Ectodermal cell (in vitro differentiated cells): ENCODE measurements around the gene HGS.

Experiments
- H3K27ac ChIP-seq: 2 replicates; pipeline ENCODE4 v1.7.0; 2013; ENCODE audit warnings: mild to moderate bottlenecking, low read depth, low read length; ENCODE audit not compliant: insufficient read depth, poor library complexity, severe bottlenecking
- H3K27me3 ChIP-seq: 2 replicates; pipeline ENCODE4 v1.7.0; 2013; ENCODE audit warnings: mild to moderate bottlenecking, low read length; ENCODE audit not compliant: insufficient read depth, control insufficient read depth, poor library complexity, severe bottlenecking
- H3K36me3 ChIP-seq: one replicate; pipeline ENCODE4 v1.7.0; 2013; ENCODE audit warnings: low read length; ENCODE audit not compliant: control insufficient read depth, insufficient read depth
- H3K4me1 ChIP-seq: one replicate; pipeline ENCODE4 v1.7.0; 2013; ENCODE audit warnings: low read length; ENCODE audit not compliant: control insufficient read depth, insufficient read depth
- H3K4me3 ChIP-seq: 2 replicates; pipeline ENCODE4 v1.7.0; 2013; ENCODE audit warnings: low read depth, low read length, control low read depth; ENCODE audit not compliant: insufficient read depth
- H3K9me3 ChIP-seq: 2 replicates; pipeline ENCODE4 v1.7.0; 2013; ENCODE audit warnings: mild to moderate bottlenecking, low read length, moderate library complexity; ENCODE audit not compliant: control insufficient read depth
- WGBS, 2 experiments: methylation state at CpG; one replicate each; pipeline ENCODE4 v1.1.7; 2013; ENCODE audit warnings: missing lambda C conversion rate in 2 of 2; 5-methylcytosine and 5-hydroxymethylcytosine counted together

The HGS gene

DNA sequence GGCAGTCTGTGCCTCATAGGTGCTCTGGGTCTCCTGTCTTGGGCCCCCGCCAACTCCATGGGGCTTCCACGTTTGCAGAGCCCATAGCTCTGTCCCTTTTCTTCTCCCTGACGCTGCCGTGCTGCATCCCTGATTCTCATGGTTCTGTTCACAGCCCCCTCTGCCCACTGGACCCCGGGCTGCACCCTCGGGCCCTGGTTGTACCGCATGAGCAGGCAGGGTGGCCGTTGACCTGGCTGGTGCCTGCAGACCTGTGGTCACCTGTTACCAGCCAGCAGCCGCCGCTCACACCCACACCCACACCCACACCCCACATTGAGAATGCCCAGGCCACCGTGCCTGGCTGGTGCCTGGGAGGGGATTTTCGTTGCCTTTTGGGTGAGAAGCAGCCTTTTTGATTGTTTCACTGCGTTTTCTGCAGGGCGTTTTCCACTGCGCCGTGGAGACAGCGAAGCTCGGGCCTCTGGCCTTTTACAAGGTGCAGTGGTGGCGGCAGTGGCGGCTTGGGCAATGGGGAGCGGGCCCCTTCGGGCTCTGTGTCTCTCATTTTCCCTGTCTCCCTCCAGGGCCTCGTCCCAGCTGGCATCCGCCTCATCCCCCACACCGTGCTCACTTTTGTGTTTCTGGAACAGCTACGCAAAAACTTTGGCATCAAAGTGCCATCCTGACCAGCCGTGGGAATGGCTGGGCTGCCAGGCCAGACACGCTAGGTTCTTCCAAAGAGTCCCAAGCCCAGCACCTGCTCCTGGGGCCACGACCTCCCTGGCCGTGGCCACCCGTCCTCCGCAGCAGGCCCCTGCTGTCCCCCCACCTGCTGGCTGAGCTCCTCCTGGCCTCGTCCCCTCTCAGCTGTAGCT, 35.8 kb downstream of the HGS start:
- Histone ChIP-seq H3K4me3 (no peak overlapping the region), H3K27ac (no peak overlapping the region), H3K36me3 (no peaks in the 10 kb centered on the region), H3K9me3 (no peaks in the 10 kb centered on the region), H3K4me1 (peaks cover 7% of the 10 kb centered on the region), H3K27me3 (no peaks in the 10 kb centered on the region)
- WGBS, 2 experiments = 93 to 95% methylated on average over 32 of the region's 33 CpGs

DNA sequence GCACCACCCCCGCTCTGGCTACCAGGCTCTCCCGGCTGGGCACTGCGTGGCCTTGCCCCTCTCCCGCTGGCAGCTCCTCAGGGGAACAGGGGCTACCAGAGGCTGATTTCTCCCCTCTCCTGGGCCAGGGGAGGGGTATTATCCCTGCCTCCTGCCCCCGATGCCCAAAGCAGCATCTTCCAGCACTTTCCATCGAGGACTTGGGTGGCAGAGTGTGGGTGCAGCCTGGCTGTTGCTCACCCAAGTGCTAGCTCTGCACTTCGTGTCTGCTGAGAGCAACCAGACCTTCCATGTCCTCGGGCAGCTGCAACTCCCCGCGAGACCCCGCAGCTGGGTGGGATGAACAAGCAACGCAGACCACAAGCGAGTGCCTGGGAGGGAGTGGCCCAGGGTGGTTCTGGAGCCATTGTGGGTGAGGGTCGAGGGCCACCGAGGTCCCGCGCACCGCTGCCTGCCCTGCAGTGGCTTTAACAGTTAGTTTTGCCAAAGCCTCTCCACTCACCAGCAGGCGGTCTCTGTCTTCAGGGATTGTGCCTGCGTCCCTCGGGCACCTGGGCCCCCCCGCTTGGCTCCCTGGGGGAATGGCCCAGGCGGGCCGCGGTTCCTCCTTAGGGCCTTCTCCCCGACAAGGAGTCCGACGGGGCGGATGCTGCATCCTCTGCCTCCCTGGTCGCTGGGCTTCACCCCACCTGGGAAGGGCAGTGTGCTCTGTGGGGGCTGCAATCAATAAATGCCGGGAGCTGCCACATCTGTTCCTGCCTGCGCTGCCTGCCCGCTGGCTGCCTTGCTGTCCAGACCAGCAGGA, 36.7 kb downstream of the HGS start:
- 85 to 86% methylated on average over 33 of the region's 33 CpGs for WGBS, 2 experiments
- no peak overlapping the region for H3K27ac ChIP-seq

DNA sequence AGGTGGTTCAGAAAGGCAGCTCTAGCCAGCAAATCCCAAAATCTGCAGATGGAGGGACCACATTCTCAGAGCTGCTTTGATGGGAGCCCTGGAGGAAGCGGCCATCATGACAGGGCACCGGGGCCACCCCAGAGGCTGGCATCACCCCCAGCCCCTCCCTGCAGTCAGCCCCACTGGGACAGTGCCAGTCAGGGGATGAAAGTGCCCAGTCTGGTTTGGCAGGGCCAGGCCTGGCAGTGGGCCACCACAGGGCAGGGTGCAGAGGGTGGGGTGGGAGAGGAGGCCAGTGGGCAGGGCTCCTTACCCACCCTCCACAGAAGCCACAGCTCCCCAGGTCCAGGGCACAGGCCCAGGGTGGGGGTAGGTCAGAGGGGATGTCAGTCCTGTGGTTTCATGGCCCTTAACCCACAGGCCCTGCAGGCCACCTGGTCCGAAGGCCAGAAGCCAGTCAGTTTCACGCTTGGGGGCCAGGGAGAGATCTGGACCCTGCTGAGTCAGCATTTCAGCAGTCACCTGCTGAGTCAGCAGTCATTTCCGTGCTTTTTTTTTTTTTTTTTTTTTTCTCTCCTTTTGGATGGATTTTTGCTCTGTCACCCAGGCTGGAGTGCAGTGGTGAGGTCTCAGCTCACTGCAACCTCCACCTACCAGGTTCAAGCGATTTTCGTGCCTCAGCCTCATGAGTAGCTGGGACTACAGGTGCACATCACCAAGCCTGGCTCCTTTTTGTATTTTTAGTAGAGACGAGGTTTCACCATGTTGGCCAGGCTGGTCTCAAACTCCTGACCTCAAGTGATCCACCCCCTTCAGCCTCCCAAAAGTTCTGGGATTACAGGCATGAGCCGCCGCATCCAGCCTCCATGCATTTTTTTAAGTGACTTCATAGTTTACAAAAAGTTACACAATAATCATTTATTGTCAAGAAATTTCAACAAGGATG, 38.6 kb downstream of the HGS start:
- Histone ChIP-seq H3K4me3 (no peak overlapping the region), H3K27me3 (no peaks in the 10 kb centered on the region), H3K9me3 (no peaks in the 10 kb centered on the region), H3K27ac (no peak overlapping the region), H3K36me3 (no peaks in the 10 kb centered on the region), H3K4me1 (peaks cover 7% of the 10 kb centered on the region)
- 77 to 82% methylated on average over 10 of the region's 10 CpGs for WGBS, 2 experiments

More for the DNA sequence above, 36.7 kb downstream of the HGS start:
- Histone ChIP-seq H3K4me1 (peaks cover 7% of the 10 kb centered on the region), H3K9me3 (no peaks in the 10 kb centered on the region), H3K36me3 (no peaks in the 10 kb centered on the region), H3K4me3 (no peak overlapping the region), H3K27me3 (no peaks in the 10 kb centered on the region)

GRCh38 chr17:81723651-81724209, 39.9 kb downstream of the HGS start:
- Histone ChIP-seq H3K36me3 (no peaks in the 10 kb centered on the region), H3K27me3 (no peaks in the 10 kb centered on the region), H3K4me3 (no peak overlapping the region), H3K9me3 (no peaks in the 10 kb centered on the region), H3K4me1 (peaks cover 7% of the 10 kb centered on the region), H3K27ac (no peak overlapping the region)
- 89 to 95% methylated on average over 12 of the region's 12 CpGs for WGBS, 2 experiments

DNA sequence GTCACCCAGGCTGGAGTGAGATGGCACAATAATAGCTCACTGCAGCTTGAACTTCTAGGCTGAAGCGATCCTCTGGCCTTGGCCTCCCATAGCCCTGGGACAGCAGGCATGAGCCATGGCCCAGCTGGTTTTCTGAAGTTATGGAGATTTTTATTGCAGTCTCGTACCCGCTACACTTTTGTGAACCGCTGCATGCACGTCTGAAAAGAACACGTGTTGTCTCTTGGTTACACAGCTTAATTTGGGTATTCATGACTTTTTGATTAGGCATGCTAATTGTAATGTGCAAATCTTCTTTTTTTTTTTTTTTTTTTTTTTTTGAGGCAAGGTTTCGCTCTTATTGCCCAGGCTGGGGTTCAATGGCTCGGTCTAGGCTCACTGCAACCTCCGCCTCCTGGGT, 41.6 kb downstream of the HGS start:
- WGBS, 2 experiments = 91 to 94% methylated on average over 9 of the region's 9 CpGs
- no peaks in the 10 kb centered on the region for H3K9me3 ChIP-seq
- H3K36me3 ChIP-seq = no peaks in the 10 kb centered on the region
- H3K27ac ChIP-seq = no peak overlapping the region
- H3K4me1 ChIP-seq = peaks cover 3% of the 10 kb centered on the region
- no peak overlapping the region for H3K4me3 ChIP-seq
- no peaks in the 10 kb centered on the region for H3K27me3 ChIP-seq

DNA sequence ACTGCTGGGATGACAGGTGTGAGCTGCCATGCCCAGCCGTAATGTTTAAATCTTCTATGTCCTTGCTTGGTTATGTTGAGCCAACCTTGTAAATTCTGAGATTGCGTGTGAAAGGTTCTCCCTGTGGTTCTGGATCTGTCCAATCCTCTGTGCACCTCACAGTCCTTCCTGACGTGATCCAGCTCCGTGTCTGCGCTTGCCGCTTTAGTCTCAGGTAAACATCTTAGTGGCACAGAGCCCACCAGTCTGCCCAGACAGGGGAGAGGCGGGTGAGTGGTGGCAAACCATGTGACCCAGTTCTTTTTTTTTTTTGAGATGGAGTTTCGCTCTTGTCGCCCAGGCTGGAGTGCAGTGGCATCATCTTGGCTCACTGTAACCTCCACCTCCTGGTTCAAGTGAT, 42.2 kb downstream of the HGS start:
- WGBS, 2 experiments = 89 to 93% methylated on average over 9 of the region's 9 CpGs
- no peaks in the 10 kb centered on the region for H3K4me1 ChIP-seq
- no peak overlapping the region for H3K4me3 ChIP-seq
- H3K27ac ChIP-seq = no peak overlapping the region
- H3K27me3 ChIP-seq = no peaks in the 10 kb centered on the region
- H3K36me3 ChIP-seq = no peaks in the 10 kb centered on the region
- no peaks in the 10 kb centered on the region for H3K9me3 ChIP-seq

DNA sequence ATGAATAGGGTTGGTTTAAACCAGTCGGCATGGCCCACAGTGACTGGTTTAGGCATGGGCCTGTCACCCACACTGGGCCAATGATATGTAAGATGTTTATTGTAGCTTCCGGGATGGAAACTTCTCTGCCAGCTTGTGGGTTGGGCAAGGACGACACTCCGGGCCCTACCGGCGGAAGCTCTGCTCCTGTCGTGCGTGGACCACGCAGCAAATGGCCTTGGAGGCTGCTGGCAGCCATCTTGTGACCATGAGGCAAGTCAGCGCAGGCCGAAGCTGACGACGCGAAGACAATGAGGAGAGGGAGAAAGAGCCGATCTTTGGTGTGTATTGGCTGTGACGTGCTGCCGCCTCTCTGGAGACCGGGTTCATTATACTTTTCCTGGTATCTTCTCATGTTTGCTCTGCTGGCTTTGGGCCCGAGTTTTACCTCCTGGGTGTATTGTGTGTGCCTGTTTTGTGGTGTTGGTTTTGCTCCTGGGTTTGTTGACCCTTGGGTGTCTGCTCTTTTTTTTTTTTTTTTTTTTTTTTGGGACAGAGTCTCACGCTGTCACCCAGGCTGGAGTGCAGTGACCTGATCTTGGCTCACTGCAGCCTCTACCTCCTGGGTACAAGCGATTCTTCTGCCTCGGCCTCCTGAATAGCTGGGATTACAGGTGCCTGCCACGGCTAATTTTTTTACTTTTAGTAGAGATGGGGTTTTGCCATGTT, 43.7 kb downstream of the HGS start:
- peaks cover 3% of the 10 kb centered on the region for H3K4me1 ChIP-seq
- WGBS, 2 experiments = 93 to 95% methylated on average over 23 of the region's 23 CpGs
- H3K27me3 ChIP-seq = peaks cover under 1% of the 10 kb centered on the region
- H3K9me3 ChIP-seq = no peaks in the 10 kb centered on the region
- H3K4me3 ChIP-seq = no peak overlapping the region
- H3K27ac ChIP-seq = no peak overlapping the region
- H3K36me3 ChIP-seq = no peaks in the 10 kb centered on the region

DNA sequence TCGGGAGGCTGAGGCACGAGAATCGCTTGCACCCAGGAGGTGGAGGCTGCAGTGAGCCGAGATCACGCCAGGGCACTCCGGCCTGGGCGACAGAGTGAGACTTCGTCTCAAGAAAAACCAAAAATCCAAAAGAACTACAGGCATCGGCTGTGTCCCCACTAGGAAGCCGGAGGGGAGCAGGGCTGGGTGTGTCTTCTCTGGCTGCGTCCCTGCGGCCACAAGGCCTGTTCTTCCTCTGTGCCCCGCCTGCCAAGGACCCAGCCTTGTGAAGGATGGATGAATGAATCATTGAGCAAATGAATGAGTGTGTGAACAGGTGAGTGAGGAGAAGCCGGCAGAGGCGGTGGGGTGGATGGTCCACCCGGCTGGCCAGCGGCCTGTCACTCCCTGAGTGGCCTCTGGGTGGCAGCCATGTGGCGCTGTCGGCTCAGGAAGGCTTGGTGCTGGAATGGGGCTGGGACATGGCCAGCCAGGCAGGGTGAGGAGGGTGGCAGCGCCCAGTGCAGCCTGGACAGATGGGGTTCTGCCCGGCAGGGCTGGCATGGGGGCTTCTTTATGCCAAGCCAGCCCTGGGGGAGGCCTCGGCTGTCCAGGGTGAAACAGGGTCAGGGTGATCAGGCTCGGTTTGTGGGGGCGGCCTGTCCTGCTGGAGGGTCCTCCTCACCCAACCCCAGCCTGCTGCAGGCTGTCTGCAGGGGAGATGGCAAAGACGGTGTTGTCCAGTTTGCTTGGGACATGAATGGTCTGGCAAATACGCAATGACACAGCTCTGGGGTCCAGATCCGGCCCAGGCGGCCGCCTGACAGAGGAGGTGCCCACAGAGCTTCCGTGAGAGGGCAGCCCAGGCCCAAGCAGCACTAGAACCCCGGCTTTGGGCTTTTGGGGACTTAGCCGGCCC, 49.9 kb downstream of the HGS start:
- 52 to 53% methylated on average over 32 of the region's 32 CpGs for WGBS, 2 experiments
- no peaks in the 10 kb centered on the region for H3K9me3 ChIP-seq
- H3K27ac ChIP-seq = no peak overlapping the region
- no peaks in the 10 kb centered on the region for H3K36me3 ChIP-seq
- H3K27me3 ChIP-seq = peaks cover 13% of the 10 kb centered on the region
- no peak overlapping the region for H3K4me3 ChIP-seq
- H3K4me1 ChIP-seq = peaks cover 3% of the 10 kb centered on the region
